GM12874 (cell line): Measurements from ENCODE around the gene CHST6.

Experiments
- CTCF ChIP-seq: IDR thresholded peaks from 2 replicates; pipeline ENCODE4 v1.5.1; 2011; ENCODE audit warnings: low read depth, mild to moderate bottlenecking, control low read depth, low read length, moderate library complexity; ENCODE audit not compliant: insufficient read depth

The CHST6 gene

DNA sequence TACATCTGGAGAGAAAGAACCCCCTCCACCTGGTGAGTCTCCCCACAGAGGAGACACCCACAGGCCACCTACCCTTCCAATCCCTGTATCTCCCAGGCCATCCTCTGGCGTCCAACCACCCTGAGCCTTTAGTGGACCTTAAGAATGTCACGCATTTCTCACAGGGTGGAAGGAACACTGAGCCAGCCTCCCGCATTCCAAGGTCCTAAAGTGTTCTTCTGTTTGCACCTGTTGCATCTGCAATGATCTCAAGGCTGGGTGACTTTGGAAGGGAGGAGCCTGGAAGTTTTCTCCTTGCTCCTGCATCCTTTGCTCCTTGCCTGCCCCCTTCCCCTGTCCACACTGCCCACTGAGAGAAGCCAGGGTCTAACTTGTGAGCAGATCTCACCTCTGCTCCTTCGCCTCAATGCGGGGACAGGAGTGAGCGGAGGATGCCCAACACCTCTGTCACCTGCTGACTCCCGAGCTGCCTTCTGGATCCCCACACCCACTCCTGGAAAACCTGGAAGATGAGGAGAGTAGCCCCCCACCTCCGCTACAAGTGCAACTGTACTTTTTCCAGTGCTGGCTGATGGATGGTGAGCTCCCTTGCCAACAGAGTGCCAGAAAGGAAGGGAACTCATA, 37.0 kb upstream of the CHST6 start:
- no peak for TF ChIP-seq CTCF

GRCh38 chr16:75529959-75530358, 34.7 kb upstream of the CHST6 start:
- no peak for TF ChIP-seq CTCF

GRCh38 chr16:75529056-75529905, 34.0 kb upstream of the CHST6 start:
- no peak for TF ChIP-seq CTCF

DNA sequence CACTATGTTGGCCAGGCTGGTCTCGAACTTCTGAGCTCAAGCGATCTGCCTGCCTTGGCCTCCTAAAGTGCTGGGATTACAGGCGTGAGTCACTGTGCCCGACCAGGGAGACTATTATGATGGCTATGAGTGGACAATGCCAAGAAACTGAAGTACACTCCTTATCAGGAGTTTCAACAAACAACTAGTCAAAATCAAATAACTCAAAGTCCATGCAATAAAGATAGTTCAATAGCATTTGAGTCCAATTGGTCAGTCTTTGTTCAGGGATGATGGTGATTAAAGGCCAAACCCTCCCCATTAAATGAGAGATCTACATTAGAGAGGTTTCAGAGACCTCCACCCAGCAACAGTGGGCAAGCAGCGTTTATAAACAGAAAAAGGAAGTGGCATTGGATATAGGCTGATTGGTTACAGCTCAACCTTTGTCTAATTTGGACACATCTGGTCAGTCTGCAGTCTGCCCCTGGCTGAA, 32.6 kb upstream of the CHST6 start:
- no peak for TF ChIP-seq CTCF

DNA sequence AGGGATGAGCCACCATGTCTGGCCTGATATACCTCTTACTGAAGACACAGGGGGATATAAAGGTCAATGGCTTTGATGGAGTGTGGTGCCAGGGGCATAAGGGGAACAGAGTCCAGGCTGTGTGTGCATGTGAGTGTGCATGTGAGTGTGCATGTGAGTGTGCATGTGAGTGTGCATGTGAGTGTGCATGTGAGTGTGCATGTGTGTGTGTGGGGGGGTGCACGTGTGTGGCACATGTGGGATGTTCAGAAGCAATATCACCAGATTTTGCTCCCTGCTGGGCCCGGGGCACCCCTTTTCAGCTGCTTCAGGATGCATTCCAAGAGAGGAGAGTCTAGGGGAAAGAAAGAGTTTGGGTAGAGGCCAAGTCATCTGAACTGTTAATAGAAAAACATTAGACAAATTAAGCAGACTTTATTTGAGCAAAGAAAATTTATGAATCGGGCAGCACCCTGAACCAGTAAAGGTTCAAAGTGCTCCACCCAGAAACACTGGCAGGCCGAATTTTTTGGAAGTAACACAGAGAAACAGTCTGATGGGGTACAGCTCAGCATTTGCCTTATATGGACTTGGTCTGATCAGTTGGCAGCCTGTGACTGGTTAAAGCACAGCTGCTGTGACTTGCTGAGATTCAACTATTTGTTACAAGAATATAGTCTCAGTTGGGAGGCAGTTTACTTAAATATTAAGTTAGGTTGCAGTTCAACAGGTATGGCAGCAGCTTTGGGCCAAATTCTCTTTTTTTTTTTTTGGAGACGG, 31.0 kb upstream of the CHST6 start:
- no peak for TF ChIP-seq CTCF

GRCh38 chr16:75519175-75519574, 23.9 kb upstream of the CHST6 start:
- no peak for TF ChIP-seq CTCF

GRCh38 chr16:75514296-75514695, 19.1 kb upstream of the CHST6 start:
- no peak for TF ChIP-seq CTCF
